Urothelium cell line (cell line): Measurements from ENCODE around the gene EFCAB6.

Experiments
- DNase-seq: peaks from one replicate; pipeline ENCODE4 v3.0.0; 2011; ENCODE audit warnings: low spot score, mixed read lengths
- FAIRE-seq: peaks from 2 replicates; lab custom pipeline; 2011; peaks lifted over from hg19 to GRCh38; lab: Jason Lieb, UNC

The EFCAB6 gene

DNA sequence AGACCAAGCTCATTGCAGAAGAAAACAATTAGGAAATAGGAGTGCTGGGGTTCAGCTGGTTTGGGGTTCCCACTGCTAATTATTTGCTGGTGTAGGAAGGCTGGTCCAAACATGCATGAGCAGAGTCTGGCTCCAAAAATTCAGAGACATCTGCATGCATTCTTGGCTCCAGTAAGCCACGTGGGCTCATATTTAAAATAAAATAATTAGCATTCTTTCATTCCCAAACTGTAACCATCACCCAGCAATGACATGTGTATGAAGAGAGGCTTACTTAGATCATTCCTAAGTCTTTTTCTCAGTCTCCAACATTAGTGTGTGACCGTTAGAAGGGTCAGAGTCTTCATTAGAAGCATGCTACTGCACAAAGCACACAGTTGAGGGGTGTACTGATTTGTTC, 58.4 kb downstream of the EFCAB6 start:
- FAIRE-seq, result no peak
- DNase-seq, result no peak

DNA sequence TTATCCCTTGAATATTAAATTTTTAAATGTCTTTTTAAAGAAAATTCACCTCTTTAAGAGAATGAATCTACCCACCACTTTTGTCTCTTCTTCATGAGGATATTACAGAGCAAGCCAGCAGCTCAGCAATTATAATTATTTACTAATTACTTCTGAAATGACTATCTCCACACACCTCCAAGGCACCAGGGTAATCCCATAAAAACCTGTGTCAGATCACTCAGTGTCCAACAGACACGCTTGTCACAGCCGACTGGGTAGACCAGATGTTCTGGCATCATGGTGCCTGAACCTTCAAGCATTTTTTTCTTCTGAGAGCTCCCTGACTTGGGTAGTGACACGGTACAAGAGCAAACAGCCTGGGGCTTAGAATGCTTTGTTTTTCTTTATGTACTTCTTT, 61.4 kb downstream of the EFCAB6 start:
- FAIRE-seq, result no peak
- no peak for DNase-seq

DNA sequence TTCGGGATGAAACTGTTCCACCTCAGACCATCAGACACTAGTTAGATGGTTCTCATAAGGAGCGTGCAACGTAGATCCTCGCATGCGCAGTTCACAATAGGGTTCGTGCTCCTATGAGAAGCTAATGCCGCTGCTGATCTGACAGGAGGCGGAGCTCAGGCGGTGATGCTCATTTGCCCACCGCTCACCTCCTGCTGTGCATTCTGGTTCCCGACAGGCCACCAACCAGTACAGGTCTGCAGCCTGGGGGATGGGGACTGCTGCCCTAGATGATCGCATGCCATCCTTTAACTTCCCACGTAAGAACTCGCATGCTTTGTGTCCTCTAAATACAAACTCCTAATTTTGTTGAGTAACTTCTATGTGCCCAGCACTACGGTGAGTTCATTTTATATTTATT, 62.6 kb downstream of the EFCAB6 start:
- FAIRE-seq (no peak), DNase-seq (no peak)

DNA sequence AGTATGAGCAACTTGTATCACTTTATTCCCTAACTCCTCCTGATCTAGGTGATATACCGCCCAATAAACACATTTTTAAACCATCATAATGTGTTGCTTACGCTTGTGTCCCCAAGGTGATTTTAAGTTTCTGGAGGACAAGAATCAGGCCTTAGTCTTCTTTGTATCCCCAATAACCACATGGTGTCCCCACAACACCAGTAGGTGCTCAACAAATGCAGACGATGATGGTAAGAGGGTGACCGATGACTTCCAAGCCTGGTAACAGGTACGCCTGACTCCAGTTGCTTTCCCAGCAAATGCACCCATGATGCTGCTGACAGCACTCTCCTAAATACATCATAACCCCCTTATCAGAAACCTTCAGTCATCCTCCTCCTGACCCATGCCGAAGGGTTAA, 64.2 kb downstream of the EFCAB6 start:
- no peak for FAIRE-seq
- no peak for DNase-seq

DNA sequence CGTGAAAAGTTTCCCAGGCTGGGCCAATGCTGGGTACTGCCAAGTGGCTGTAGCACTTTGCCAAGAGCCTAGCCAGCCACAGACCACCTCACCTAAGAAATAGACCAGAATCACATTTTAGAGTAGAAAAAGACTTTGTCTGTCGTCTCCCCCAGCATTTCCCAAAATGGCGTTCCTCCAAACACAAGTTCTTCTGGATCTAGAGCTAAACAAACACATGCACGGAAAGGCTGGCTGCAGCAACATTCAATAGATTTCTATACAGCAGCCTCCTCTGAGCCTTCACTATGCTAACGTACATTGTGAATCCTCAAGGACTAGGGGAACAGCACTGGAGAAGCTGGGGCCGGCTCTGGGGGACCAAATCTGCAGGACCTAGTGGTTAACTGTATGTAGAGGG, 65.0 kb downstream of the EFCAB6 start:
- FAIRE-seq, result no peak
- no peak for DNase-seq

DNA sequence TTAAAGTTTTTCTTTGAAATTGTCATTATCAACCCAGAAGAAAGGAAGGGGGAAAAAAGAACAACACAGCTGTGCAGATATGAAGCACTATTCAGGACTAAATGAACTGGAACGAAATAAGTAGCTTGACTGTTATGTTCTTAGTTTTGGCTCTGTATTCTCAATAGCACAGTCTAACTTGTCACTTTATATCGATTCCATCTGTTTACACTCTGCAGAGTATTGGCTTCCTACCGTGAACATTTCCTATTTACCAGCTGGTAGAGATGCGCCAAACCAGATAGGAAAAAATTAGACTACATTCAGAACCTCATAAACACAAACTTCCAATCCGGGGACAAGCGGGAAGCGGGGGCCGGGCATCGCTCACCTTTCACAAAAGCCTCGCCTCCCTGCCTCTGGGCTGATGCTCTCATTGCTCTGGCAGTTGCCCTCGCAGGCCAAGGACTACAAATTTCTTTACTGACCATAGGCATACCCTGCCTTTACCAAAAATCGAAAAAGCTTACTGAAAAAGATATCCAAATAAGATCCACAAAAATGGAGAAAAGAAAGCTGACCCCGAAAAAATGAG, 66.2 kb downstream of the EFCAB6 start:
- FAIRE-seq, result no peak
- no peak for DNase-seq

DNA sequence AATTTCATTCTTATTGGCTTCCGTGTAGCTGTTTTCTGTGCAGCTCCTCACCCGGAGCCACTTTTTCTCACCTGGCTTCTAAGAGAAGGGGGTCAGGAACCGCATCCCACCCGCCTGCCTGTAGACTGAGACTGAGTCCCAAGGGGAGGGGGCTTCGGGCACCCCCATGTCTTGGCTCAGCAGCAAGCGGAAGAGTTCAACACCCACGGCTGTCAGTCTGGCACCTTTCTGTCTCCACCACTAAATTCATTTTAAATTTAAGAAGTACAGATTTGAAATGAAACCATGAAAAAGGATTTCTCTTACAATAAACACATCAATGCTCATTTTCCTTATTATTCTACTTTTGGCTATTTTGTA, 66.7 kb downstream of the EFCAB6 start:
- no peak for FAIRE-seq
- DNase-seq, result no peak

DNA sequence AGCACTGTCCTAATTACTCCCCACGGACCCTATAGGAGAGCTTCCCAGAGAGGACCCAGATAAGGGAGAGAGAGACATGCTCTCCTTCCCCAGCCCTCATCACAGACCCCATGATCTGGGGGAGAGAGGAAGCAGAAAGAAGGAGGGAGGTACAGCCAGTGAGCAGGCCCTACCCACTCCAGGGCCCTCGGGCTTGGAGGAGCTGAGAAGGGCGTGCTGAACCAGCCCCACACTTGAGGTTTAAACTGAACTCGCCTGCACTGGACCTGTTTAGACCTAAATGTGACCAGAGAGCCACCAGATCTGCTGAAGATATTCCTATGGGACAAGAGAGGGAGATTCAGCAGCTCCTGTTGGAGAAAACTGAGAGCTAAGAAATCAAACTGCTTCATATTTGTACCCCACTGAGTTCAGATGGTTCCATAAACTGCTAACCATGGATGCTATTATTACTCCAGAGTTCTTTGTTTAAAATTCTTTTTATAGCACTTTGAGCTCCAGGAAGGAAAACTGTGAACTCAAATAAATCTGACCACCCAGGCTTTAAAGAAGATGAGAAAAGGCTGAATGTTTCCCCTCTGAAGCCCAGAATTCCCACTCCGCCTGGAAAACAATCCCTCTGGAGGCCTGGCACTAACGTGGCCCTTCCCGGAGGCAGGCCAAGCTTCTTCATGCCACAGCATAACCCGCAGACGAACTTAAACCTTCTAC, 67.2 kb downstream of the EFCAB6 start:
- no peak for FAIRE-seq
- no peak for DNase-seq

DNA sequence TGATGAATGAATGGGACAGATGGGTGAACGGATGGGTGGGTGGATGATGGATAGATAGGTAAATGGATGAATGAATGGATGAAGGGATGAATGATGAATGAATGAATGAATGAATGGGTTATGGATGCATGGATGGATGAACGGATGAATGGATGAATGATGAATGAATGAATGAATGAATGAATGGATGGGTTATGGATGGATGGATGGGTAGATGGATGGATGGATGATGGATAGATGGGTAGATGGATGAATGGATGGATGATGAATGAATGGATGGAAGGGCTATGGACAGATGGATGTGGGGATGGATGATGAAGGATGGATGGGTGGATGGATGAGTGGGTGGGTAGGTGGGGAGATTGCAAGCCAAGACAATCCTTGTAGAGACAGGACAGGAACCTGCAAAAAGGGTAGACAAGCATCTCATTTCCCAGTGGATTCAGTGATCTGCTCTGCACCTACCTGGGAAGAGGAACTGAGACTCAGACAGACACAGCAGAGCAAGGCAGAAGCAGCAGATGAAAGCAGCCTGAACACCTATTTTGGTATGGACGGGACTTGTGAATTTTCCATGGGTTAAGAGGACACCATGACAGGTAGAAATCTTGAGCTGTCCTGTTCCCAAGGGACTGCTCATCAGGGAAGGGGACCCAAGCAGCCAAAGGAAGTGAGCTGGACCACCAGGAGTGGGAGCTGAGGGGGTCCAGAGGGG, 68.0 kb downstream of the EFCAB6 start:
- DNase-seq (no peak), FAIRE-seq (peak; percentile 88)

DNA sequence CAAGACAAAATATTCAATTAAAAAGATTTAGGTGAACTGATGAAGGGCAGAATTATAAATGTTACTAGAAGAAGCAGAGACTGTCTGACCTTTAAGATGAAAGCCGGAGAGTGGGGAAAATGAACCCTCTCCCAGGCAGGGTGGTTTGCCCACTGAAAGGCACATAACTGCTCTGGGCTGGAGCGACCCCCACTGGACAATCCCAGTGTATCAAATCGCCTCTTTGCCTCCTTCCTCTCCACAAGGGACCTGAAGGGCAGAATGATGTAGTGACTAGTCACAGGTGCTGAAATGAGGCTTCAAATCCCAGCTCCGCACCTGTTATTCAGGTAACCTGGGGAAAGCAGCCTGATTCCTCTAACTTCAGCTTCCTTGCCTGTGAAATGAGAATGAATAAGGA, 69.0 kb downstream of the EFCAB6 start:
- FAIRE-seq, result no peak
- DNase-seq, result no peak

DNA sequence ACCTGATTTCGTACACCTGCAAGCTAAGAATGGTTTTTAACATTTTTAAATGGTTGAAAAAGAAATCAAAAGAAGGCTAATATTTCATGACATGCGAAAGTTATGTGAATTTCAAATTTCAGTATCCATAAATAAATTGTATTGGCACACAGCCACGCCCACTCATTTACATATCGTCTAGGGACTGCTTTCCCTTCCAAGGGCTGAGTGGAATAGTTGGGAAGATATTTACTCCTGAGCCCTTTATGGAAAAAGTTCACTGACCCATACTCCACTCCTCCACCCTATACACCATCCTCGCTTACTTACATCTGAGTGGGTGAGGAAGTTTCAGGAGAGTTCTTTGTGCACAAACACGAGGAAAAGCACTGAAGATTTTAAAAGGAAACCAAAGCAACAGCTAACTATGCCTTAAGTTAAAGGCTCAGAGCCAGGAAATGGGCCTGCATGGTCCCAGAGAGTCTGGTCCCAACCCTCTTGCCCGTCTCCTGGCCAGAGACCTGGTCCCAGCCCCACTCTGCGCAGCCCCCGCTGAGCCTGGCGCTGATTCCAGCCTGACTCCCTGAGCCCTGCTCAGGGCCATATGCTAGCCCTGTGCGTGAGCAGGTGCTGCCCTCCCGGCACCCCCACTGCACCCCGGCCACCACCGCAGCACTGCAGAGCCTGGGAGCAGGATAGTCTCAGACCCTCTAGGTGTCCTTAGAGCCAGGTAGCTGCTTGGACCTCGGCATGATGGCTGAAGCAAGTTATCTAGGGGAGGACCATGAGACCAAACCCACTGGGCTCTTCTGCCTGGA, 69.8 kb downstream of the EFCAB6 start:
- no peak for FAIRE-seq
- DNase-seq, result no peak

DNA sequence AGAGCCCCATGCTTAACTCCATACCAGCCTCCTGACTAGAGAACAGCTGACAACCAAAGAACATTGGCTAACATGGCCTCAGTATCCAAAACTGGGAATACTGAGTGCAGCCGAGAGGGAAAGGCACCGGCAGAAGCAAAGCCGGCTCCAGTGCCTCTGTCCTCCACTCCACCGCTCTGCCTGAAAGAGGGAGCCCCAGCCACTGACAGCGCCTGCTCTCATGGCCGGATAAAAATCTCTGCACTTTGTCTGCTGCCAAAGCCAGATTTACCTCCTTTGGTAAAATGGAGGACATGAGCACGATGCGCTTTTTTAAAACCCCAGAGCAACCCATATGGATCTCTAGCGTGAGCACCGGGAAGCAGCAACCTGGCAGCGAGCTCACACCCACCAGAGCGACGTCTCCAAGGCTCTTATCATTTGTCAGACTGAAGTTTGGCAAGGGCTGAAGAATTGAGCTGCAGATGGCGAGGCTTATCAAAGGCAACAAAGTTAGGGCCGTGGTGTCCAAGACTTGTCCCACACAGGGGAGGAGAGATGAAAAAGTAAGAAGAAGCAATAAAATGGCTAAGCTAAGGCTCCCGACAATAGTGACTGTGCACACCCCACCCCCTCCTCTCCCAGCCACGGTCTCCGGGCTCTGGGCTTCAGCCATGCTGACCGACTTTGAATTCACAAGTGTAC, 71.4 kb downstream of the EFCAB6 start:
- DNase-seq, result no peak
- no peak for FAIRE-seq

DNA sequence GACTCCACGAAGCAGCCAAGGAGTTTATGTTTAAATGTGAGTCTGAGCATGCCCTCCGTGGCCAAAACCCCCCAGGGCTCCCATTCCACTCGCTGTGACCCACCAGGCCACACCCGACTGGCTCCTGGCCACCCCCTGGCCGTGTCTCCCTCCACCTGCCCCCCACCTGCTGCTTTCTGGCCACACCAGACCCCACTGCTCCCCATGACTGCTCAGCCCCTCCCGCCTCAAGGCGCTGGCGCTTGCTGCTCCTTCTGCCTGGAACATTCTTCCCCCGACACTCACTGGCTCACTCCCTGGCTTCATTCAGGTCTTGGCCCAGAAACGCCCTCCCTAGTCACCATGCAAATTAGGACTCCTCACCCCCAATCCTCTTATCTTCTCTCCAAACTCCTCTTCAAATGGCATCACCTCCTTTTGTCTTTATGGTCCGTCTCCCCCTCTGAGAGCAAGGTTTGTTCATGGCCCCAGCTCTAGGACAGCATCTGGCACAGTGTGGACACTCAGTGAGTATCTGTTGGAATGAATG, 72.2 kb downstream of the EFCAB6 start:
- FAIRE-seq, result no peak
- no peak for DNase-seq

DNA sequence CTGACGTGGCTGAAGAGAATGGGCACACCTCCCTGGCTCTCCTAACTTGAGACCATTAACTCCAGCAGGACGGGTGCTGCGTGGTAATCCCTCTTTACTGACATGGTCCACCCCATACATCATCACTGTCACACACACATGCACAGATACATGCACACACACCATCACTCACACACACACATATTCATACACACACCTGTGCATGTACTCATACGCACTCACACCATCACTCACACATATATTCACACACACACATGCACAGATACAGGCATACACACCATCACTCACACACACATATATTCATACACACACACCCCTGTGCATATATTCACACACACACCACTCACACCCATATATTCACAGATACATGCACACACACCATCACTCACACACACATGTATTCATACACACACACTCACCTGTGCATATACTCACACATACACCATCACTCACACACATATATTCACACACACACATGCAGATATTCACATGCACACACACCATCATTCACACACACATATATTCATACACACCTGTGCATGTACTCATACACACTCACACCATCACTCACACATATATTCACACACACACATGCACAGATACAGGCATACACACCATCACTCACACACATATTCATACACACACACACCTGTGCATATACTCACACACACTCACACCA, 74.8 kb downstream of the EFCAB6 start:
- DNase-seq (no peak), FAIRE-seq (peak; percentile 100)

DNA sequence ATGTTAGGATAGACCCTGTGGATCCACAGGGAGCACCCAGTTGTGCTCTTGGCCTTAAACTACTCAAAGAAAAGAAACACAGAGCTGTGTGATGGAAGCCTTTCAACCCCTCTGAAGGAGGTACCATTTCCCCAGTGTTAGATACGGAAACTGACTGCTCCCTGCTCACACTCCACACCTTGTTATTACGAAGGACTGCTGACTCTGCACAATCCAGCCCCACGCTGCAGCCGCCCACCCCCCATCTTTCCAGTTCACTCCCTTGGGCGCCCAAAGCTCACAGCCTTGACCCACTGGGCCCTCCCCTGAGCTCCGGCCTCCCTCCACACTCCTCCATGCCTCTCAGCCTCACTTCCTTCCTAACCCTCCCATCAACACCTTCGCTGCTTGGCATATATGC, 75.5 kb downstream of the EFCAB6 start:
- FAIRE-seq, result no peak
- no peak for DNase-seq

DNA sequence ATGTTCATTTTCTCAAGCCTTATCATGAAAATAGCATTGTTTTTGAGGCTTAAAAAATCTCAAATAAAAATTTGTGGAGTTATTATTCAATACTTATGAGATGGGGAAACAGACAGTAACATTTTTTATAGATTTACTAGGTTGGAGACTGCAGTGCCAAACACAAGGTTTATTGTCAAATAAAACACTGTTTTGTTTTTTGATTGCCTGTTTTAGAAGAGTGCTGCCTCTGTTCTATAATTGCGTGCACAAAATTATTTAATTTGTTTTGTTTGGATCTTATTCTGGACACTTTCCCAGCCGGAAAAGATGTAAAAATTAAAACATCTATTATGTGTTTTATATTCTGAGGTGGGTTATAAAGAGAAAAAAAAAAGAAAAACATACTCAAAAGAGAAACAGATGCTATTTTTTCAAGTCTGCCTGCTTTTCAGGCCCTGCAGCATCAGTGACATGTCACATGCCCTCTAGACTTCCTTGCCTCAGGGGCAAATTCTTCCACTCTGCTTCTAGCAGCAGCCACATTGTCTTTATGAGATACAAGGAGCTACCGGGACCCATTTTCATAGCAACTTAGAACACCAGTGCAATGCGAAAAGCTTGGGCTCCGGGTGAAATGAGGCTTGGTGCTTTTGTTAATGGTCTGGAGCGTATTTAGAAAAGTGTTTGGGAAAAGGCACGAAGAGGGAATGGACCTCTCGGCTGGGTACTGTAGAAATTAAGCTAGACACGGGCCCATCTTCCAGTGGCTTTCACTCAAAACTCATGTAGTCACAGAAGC, 77.5 kb downstream of the EFCAB6 start:
- no peak for FAIRE-seq
- no peak for DNase-seq

DNA sequence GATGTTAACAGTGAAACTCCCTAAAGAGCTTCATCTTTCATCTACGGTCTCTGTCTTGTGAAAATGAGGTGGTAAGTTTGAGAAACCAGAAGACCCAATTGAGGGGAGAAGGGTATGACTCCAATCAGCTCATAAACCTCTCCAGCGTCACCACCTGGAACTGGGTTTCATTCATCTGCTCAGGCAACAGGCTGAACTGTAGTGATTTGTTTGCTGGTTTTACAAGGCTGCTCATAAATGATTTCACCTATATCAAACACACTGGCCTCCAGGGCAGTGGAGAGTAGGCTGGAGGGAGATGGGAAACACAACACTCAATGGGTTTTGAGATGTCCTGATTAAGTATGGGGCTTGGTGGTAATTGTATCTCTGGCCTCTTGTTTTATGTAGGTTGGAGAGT, 79.0 kb downstream of the EFCAB6 start:
- DNase-seq (no peak), FAIRE-seq (peak; percentile 50)

DNA sequence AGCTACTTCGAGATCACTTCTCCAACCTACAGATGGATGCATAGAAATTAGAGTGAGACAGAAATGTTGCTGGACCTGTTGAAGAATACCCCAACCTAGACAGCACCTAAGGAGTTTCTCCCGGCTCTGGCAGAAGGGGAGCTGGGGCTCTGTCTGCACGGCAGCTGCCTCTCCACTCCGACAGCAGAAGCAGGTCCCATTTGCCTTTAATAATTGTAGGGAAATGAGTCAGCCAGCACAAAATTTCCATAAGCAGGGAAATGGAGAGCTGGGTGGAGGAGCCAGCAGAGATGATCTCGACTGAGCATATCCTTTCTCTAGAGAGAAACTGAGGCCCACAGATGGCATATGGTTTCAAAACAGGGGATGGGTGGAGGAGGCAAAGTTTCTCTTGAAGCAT, 80.1 kb downstream of the EFCAB6 start:
- no peak for FAIRE-seq
- DNase-seq, result no peak

DNA sequence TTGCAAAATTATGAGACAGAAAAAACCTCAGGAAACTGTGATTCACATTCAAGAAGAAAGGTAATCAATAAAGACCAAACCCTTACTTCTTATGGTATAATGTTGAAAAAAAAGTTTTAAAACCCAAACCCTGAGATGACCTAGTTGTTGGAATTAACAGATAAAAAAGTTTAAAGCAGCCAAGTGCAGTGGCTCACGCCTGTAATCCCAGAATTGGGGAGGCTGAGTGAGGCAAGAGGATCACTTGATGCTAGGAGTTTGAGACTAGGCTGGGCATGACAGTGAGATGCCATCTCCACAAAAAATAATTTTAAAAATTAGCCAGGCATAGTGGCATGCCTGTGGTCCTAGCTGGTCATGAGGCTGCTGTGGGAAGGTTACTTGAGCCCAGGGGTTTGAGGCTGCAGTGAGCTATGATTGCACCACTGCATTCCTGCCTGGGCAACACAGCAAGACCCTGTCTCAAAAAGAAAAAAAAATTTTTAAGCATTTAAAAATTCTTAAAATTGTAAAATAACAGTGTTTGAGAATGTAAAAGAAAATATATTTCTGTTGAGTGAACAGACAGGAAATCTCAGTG, 85.1 kb downstream of the EFCAB6 start:
- FAIRE-seq, result no peak

More for the DNA sequence above, 85.1 kb downstream of the EFCAB6 start:
- no peak for DNase-seq
